ENCODE results near the gene PTPRK. TPM values are rescaled to one million over a fixed set of nuclear protein-coding genes. Genes with fewer than 3 reads are reported as not detected.

The PTPRK gene
- total RNA-seq, 4 donors from 2014 or later, result 88.0 to 187 (median 136) TPM

DNA sequence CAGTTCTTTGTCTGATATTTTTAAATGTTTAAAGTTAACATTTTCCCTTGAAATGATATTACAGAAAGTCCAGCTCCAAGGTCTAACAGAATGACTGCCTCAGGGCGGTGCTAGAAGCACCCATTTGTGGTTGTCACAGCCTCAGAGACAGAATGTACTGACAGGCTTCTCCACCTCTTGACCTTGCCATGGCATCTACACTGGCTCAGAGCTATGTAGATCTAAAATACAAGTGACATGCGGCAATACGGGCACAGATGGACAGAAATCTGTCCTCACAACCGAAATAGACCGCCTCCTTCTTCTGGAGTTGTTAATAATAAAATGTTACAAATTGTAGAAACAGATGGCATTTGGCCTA, 452.3 kb downstream of the PTPRK start:
- no peak for DNase-seq
- Histone ChIP-seq H3K27ac (no peak overlapping the region), H3K4me3 (no peak overlapping the region), H3K27me3 (no peaks in the 10 kb centered on the region), H3K36me3 (no peaks in the 10 kb centered on the region), H3K9me3 (no peaks in the 10 kb centered on the region), H3K4me1 (no peaks in the 10 kb centered on the region)
- TF ChIP-seq POLR2A (IDR thresholded peaks at IDR 0.05), result no peak
- TF ChIP-seq, protein P1, sequence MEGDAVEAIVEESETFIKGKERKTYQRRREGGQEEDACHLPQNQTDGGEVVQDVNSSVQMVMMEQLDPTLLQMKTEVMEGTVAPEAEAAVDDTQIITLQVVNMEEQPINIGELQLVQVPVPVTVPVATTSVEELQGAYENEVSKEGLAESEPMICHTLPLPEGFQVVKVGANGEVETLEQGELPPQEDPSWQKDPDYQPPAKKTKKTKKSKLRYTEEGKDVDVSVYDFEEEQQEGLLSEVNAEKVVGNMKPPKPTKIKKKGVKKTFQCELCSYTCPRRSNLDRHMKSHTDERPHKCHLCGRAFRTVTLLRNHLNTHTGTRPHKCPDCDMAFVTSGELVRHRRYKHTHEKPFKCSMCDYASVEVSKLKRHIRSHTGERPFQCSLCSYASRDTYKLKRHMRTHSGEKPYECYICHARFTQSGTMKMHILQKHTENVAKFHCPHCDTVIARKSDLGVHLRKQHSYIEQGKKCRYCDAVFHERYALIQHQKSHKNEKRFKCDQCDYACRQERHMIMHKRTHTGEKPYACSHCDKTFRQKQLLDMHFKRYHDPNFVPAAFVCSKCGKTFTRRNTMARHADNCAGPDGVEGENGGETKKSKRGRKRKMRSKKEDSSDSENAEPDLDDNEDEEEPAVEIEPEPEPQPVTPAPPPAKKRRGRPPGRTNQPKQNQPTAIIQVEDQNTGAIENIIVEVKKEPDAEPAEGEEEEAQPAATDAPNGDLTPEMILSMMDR (IDR thresholded peaks at IDR 0.05), result no peak
- no peak for TF ChIP-seq EP300 (IDR thresholded peaks at IDR 0.05; ENCODE audit: low read depth)
- TF ChIP-seq POLR2AphosphoS5 (IDR thresholded peaks at IDR 0.05), result no peak
- in situ Hi-C loops (cut with MboI; ENCODE audit: low pct_ligation_motif_present in 1 of 4, low pct_unique_long_range_greater_than_20kb in 1 of 4, low sequenced_read_pairs in 3 of 4), result no loop called here
- intact Hi-C loops (cut with DNase I; ENCODE audit: low total_unique reads), result no loop called here
- 87 to 96% methylated on average over 4 to 5 of the region's 5 CpGs for WGBS, 2 donors (ENCODE audit: low coverage in 1 of 2)

GRCh38 chr6:128067446-128068118, 452.8 kb downstream of the PTPRK start:
- H3K4me3 ChIP-seq, result no peak overlapping the region
- intact Hi-C loops (cut with DNase I; ENCODE audit: low total_unique reads) (no loop called here), in situ Hi-C loops (cut with MboI; ENCODE audit: low pct_ligation_motif_present in 1 of 4, low pct_unique_long_range_greater_than_20kb in 1 of 4, low sequenced_read_pairs in 3 of 4) (no loop called here)
- TF ChIP-seq, protein P1 (IDR thresholded peaks at IDR 0.05), result no peak
- TF ChIP-seq EP300 (IDR thresholded peaks at IDR 0.05; ENCODE audit: low read depth) (no peak), POLR2AphosphoS5 (IDR thresholded peaks at IDR 0.05) (no peak), POLR2A (IDR thresholded peaks at IDR 0.05) (no peak)
- H3K36me3 ChIP-seq, result no peaks in the 10 kb centered on the region
- WGBS, 2 donors (ENCODE audit: low coverage in 1 of 2), result 91 to 93% methylated on average over 7 to 11 of the region's 11 CpGs
- no peaks in the 10 kb centered on the region for H3K9me3 ChIP-seq
- no peaks in the 10 kb centered on the region for H3K27me3 ChIP-seq
- H3K27ac ChIP-seq, result no peak overlapping the region
- DNase-seq, result no peak
- no peaks in the 10 kb centered on the region for H3K4me1 ChIP-seq

DNA sequence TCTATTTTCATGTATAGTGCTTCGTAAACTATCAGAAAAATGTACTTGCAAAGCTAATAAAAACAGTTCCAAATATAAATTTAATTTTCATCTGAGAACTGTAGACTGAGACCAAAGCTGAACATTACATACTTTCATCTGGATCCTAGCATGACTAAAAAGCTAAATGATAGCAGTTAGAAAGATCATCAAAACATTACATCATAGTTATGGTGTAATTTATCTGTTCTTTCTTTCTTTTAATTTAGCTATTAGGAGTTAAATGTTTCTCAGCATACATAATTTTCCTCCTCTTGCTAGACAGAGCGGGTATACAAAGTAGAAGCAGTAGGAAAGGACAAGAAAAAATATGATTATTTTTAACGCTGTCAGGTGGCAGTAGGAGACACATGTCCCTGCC, 455.3 kb downstream of the PTPRK start:
- in situ Hi-C loops (cut with MboI; ENCODE audit: low pct_ligation_motif_present in 1 of 4, low pct_unique_long_range_greater_than_20kb in 1 of 4, low sequenced_read_pairs in 3 of 4) (no loop called here), intact Hi-C loops (cut with DNase I; ENCODE audit: low total_unique reads) (no loop called here)
- 82 to 89% methylated on average over 3 of the region's 3 CpGs for WGBS, 2 donors (ENCODE audit: low coverage in 1 of 2)
- Histone ChIP-seq H3K27ac (no peak overlapping the region), H3K36me3 (no peaks in the 10 kb centered on the region), H3K9me3 (no peaks in the 10 kb centered on the region), H3K4me3 (no peak overlapping the region), H3K4me1 (no peaks in the 10 kb centered on the region), H3K27me3 (no peaks in the 10 kb centered on the region)
- TF ChIP-seq EP300 (IDR thresholded peaks at IDR 0.05; ENCODE audit: low read depth), result no peak
- no peak for TF ChIP-seq POLR2A (IDR thresholded peaks at IDR 0.05)
- TF ChIP-seq, protein P1 (IDR thresholded peaks at IDR 0.05), result no peak
- no peak for TF ChIP-seq POLR2AphosphoS5 (IDR thresholded peaks at IDR 0.05)
- DNase-seq, result no peak

DNA sequence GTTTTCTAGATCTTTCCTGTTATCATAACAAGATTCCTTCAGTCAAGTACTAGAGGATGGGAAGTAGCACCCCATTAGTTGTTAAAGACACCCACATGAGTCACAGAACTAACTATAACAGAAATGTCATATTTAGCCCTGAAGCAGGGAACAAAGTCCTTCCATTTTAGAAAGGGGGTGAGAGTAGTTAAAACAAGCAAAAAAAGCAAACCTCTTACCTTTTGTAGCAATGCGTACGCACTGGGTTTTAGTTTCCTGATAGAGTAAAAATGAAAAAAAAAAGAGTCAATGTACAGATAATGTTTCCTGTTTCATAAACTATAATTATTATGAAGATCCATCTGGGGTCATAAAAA, 455.9 kb downstream of the PTPRK start:
- in situ Hi-C loops (cut with MboI; ENCODE audit: low pct_ligation_motif_present in 1 of 4, low pct_unique_long_range_greater_than_20kb in 1 of 4, low sequenced_read_pairs in 3 of 4) (no loop called here), intact Hi-C loops (cut with DNase I; ENCODE audit: low total_unique reads) (no loop called here)
- Histone ChIP-seq H3K9me3 (no peaks in the 10 kb centered on the region), H3K27me3 (no peaks in the 10 kb centered on the region), H3K27ac (no peak overlapping the region), H3K4me1 (no peaks in the 10 kb centered on the region), H3K4me3 (no peak overlapping the region), H3K36me3 (no peaks in the 10 kb centered on the region)
- TF ChIP-seq POLR2AphosphoS5 (IDR thresholded peaks at IDR 0.05), result no peak
- TF ChIP-seq, protein P1 (IDR thresholded peaks at IDR 0.05), result no peak
- no peak for TF ChIP-seq POLR2A (IDR thresholded peaks at IDR 0.05)
- TF ChIP-seq EP300 (IDR thresholded peaks at IDR 0.05; ENCODE audit: low read depth), result no peak
- 99 to 100% methylated on average over 2 of the region's 2 CpGs for WGBS, 2 donors (ENCODE audit: low coverage in 1 of 2)
- DNase-seq, result no peak

All from transverse colon (tissue), 4 donors.